ENCODE data around the gene TMEM140. TPM values are rescaled to one million over a fixed set of nuclear protein-coding genes. Genes with fewer than 3 reads are reported as not detected.

TMEM140 gene
- total RNA-seq, 1 donor from 2014 or later: not detected

DNA sequence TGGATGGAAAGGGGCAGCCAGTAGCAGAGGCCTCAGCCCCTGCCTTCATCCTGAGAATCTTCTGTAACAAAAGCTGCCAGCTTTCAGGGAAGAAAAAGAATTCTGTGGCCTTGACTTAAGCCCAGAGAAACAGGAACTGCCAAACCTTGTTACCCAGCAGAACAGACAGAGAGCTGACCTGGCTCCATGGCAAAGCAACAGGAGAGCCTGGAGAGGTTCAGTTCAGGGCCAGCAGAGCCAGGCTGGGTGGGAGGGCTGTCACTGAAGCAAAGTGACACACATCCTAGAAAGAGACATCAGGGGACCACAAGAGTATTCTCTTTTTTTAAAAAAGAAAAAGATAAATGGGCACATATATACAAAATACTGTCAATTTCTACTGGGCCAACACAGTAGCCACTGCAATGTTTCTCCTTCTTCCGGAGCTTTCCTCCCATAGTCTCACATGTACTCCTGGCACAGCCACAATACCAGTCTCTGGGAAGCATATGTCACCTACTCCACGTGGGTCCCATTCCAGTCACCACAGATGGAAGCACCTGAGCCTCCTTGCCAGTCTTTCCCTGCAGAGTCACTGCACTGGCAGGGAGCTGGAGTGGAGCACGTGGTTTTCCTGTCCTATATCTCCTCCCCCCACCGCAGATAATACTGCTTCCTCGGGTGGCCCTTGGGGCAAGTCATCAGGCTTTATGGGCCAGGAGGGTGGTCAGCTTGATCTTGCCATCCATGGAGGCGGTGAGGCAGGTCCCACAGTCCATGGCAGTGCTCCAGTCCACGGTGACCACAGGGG is 37.8 kb downstream of the TMEM140 start:
- Mint-ChIP-seq H3K27me3 (ENCODE audit: unreplicated experiment) (no peaks in the 10 kb centered on the region), H3K27ac (ENCODE audit: unreplicated experiment) (no peak overlapping the region), H3K9me3 (ENCODE audit: unreplicated experiment) (peaks cover 18% of the 10 kb centered on the region), H3K4me1 (ENCODE audit: unreplicated experiment) (peaks cover 9% of the 10 kb centered on the region), H3K4me3 (ENCODE audit: unreplicated experiment) (no peak overlapping the region), H3K36me3 (ENCODE audit: unreplicated experiment) (peaks cover 60% of the 10 kb centered on the region)
- no peak for DNase-seq (ENCODE audit: extremely low spot score, unreplicated experiment)
- TF ChIP-seq, protein P1, sequence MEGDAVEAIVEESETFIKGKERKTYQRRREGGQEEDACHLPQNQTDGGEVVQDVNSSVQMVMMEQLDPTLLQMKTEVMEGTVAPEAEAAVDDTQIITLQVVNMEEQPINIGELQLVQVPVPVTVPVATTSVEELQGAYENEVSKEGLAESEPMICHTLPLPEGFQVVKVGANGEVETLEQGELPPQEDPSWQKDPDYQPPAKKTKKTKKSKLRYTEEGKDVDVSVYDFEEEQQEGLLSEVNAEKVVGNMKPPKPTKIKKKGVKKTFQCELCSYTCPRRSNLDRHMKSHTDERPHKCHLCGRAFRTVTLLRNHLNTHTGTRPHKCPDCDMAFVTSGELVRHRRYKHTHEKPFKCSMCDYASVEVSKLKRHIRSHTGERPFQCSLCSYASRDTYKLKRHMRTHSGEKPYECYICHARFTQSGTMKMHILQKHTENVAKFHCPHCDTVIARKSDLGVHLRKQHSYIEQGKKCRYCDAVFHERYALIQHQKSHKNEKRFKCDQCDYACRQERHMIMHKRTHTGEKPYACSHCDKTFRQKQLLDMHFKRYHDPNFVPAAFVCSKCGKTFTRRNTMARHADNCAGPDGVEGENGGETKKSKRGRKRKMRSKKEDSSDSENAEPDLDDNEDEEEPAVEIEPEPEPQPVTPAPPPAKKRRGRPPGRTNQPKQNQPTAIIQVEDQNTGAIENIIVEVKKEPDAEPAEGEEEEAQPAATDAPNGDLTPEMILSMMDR (IDR thresholded peaks at IDR 0.05): no peak

GRCh38 chr7:135186261-135186540 is 38.3 kb downstream of the TMEM140 start:
- Mint-ChIP-seq H3K9me3 (ENCODE audit: unreplicated experiment) (peaks cover 14% of the 10 kb centered on the region), H3K36me3 (ENCODE audit: unreplicated experiment) (peaks cover 62% of the 10 kb centered on the region), H3K4me1 (ENCODE audit: unreplicated experiment) (peaks cover 9% of the 10 kb centered on the region), H3K4me3 (ENCODE audit: unreplicated experiment) (no peak overlapping the region), H3K27me3 (ENCODE audit: unreplicated experiment) (no peaks in the 10 kb centered on the region), H3K27ac (ENCODE audit: unreplicated experiment) (no peak overlapping the region)
- DNase-seq (ENCODE audit: extremely low spot score, unreplicated experiment): no peak
- TF ChIP-seq, protein P1 (IDR thresholded peaks at IDR 0.05): no peak

GRCh38 chr7:135186841-135187253 is 39.0 kb downstream of the TMEM140 start:
- Mint-ChIP-seq H3K4me1 (ENCODE audit: unreplicated experiment) (peaks cover 9% of the 10 kb centered on the region), H3K27ac (ENCODE audit: unreplicated experiment) (no peak overlapping the region), H3K36me3 (ENCODE audit: unreplicated experiment) (peaks cover 60% of the 10 kb centered on the region), H3K27me3 (ENCODE audit: unreplicated experiment) (no peaks in the 10 kb centered on the region), H3K4me3 (ENCODE audit: unreplicated experiment) (no peak overlapping the region), H3K9me3 (ENCODE audit: unreplicated experiment) (peaks cover 9% of the 10 kb centered on the region)
- TF ChIP-seq, protein P1 (IDR thresholded peaks at IDR 0.05): no peak
- DNase-seq (ENCODE audit: extremely low spot score, unreplicated experiment): no peak

DNA sequence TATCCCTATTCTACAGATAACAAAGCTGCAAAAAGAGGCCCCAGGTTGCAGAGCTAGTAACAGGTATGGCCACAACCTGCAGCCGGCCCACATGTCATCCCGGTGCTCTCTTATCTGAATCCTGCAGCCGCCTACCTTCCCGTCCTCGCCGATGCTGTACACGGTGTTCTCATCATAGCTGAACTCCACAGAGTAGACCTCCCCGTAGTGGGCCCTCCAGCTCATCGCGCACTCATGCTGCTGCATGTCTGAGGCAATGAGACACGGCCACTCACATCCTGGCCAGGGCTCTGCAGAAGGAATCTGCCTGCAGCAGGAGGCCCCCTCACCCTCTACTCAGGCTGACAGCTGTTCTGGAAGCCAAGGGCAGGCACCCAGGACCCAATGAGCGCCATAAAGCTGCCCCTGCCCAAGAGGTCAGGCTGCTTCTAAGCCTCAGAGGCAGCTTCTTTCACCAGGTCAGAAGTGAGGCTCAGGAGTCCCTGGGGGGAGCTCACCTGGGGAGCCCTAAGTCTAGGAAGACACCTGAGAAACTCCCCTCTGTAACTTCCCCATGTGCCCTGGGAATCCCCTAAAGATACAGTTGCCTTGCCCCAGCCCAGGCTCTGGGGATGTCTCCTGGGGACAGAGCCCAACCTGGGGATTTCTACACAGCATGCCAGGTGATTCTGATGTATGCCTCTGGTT is 40.6 kb downstream of the TMEM140 start:
- no peak overlapping the region for H3K4me3 Mint-ChIP-seq (ENCODE audit: unreplicated experiment)
- TF ChIP-seq, protein P1 (IDR thresholded peaks at IDR 0.05): no peak
- H3K9me3 Mint-ChIP-seq (ENCODE audit: unreplicated experiment): no peaks in the 10 kb centered on the region
- H3K4me1 Mint-ChIP-seq (ENCODE audit: unreplicated experiment): peaks cover 10% of the 10 kb centered on the region
- no peak for DNase-seq (ENCODE audit: extremely low spot score, unreplicated experiment)
- peaks cover 60% of the 10 kb centered on the region for H3K36me3 Mint-ChIP-seq (ENCODE audit: unreplicated experiment)
- no peaks in the 10 kb centered on the region for H3K27me3 Mint-ChIP-seq (ENCODE audit: unreplicated experiment)
- no peak overlapping the region for H3K27ac Mint-ChIP-seq (ENCODE audit: unreplicated experiment)

DNA sequence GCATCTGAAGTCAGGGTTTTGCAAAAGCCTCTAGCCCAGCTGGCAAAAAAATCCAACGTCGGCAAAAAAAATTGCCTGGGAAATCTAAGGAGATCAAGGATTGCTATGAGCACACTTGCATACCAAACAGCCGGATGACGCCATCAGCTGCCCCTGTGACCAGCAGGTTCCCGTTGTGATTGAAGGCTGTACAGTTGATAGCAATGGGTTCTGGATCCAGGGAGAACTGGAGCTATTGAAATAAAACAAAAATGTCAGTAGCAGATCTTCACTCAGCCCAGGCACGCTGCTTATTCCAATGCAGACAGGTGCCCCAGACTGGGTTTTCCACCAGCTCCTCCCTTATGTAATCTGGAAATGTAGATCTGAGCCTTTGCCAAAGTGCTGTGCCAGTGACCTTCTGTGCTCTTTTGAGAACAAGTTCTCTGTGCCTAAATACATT is 41.4 kb downstream of the TMEM140 start:
- Mint-ChIP-seq H3K27me3 (ENCODE audit: unreplicated experiment) (no peaks in the 10 kb centered on the region), H3K36me3 (ENCODE audit: unreplicated experiment) (peaks cover 56% of the 10 kb centered on the region), H3K4me3 (ENCODE audit: unreplicated experiment) (no peak overlapping the region), H3K27ac (ENCODE audit: unreplicated experiment) (no peak overlapping the region), H3K4me1 (ENCODE audit: unreplicated experiment) (peaks cover 15% of the 10 kb centered on the region), H3K9me3 (ENCODE audit: unreplicated experiment) (no peaks in the 10 kb centered on the region)
- no peak for DNase-seq (ENCODE audit: extremely low spot score, unreplicated experiment)
- TF ChIP-seq, protein P1 (IDR thresholded peaks at IDR 0.05): no peak

Measured in osteocyte (in vitro differentiated cells).